Duodenal mucosa (tissue), 2 donors: ENCODE data around the gene METTL9.
"Not testable (repeated sequence)": the region's sequence is repeated elsewhere in the genome, so short reads cannot be mapped to it uniquely, and the experiment has no call there.

ENCODE experiments used
- H3K27ac ChIP-seq: one replicate; pipeline ENCODE4 v1.7.0; 2013; ENCODE audit warnings: low read depth, low read length
- H3K27me3 ChIP-seq, 2 donors: one replicate each; pipeline ENCODE4 v1.7.0; 2013; ENCODE audit warnings: low read length in 2 of 2, control low read depth in 1 of 2; ENCODE audit not compliant: insufficient read depth in 2 of 2, control insufficient read depth in 1 of 2
- H3K36me3 ChIP-seq, 2 donors: one replicate each; pipeline ENCODE4 v1.7.0; 2013; ENCODE audit warnings: low read length in 2 of 2, control low read depth in 1 of 2; ENCODE audit not compliant: insufficient read depth in 2 of 2, control insufficient read depth in 1 of 2
- H3K4me1 ChIP-seq, 2 donors: one replicate each; pipeline ENCODE4 v1.7.0; 2013; ENCODE audit warnings: low read length in 2 of 2, control low read depth in 1 of 2; ENCODE audit not compliant: insufficient read depth in 2 of 2, control insufficient read depth in 1 of 2
- H3K4me3 ChIP-seq, 2 donors: one replicate each; pipeline ENCODE4 v1.7.0; 2013; ENCODE audit warnings: low read length in 2 of 2, low read depth in 1 of 2
- H3K9ac ChIP-seq, 2 donors: one replicate each; pipeline ENCODE4 v1.7.0; 2013; ENCODE audit warnings: low read length in 2 of 2, low read depth in 1 of 2
- H3K9me3 ChIP-seq, 2 donors: one replicate each; pipeline ENCODE4 v1.7.0; 2013; ENCODE audit warnings: low read length in 2 of 2, control low read depth in 1 of 2; ENCODE audit not compliant: control insufficient read depth in 1 of 2

Gene METTL9

GRCh38 chr16:21619765-21620425 lies 20.5 kb downstream of the METTL9 start:
- H3K36me3 ChIP-seq, result peaks cover 2 to 9% of the 10 kb centered on the region in 2 donors
- H3K27ac ChIP-seq, result no peak overlapping the region

GRCh38 chr16:21620592-21620991 lies 21.2 kb downstream of the METTL9 start:
- Histone ChIP-seq H3K9ac (no peak overlapping the region), H3K27ac (no peak overlapping the region), H3K4me3 (no peak overlapping the region), H3K36me3 (peaks cover 7 to 14% of the 10 kb centered on the region in 2 donors), H3K27me3 (no peaks in the 10 kb centered on the region), H3K4me1 (peaks cover 10 to 12% of the 10 kb centered on the region in 2 donors), H3K9me3 (no peaks in the 10 kb centered on the region)

More at GRCh38 chr16:21619765-21620425, 20.5 kb downstream of the METTL9 start:
- H3K9ac ChIP-seq, result no peak overlapping the region
- no peaks in the 10 kb centered on the region for H3K9me3 ChIP-seq
- no peaks in the 10 kb centered on the region for H3K27me3 ChIP-seq
- peaks cover 6 to 8% of the 10 kb centered on the region in 2 donors for H3K4me1 ChIP-seq
- H3K4me3 ChIP-seq, result no peak overlapping the region

- peaks cover 7 to 22% of the 10 kb centered on the region in 2 donors for H3K36me3 ChIP-seq
- no peak overlapping the region for H3K27ac ChIP-seq
- peaks cover 19% of the 10 kb centered on the region in 2 donors for H3K4me1 ChIP-seq
- H3K4me3 ChIP-seq, result no peak overlapping the region
- H3K9me3 ChIP-seq, result no peaks in the 10 kb centered on the region
- H3K27me3 ChIP-seq, result no peaks in the 10 kb centered on the region
- H3K9ac ChIP-seq, result no peak overlapping the region
These were observed 23.2 kb downstream of the METTL9 start for GRCh38 chr16:21622545-21622944.

- peaks cover 16 to 19% of the 10 kb centered on the region in 2 donors for H3K4me1 ChIP-seq
- H3K36me3 ChIP-seq, result peaks cover 11 to 28% of the 10 kb centered on the region in 2 donors
- no peak overlapping the region for H3K4me3 ChIP-seq
- no peaks in the 10 kb centered on the region for H3K27me3 ChIP-seq
- H3K27ac ChIP-seq, result no peak overlapping the region
- H3K9me3 ChIP-seq, result no peaks in the 10 kb centered on the region
- H3K9ac ChIP-seq, result peak overlapping the region in 1 of 2 donors; percentile 1
These were observed 25.6 kb downstream of the METTL9 start for GRCh38 chr16:21625026-21625425.

GRCh38 chr16:21626659-21627277 lies 27.4 kb downstream of the METTL9 start:
- Histone ChIP-seq H3K9ac (no peak overlapping the region), H3K27ac (no peak overlapping the region), H3K27me3 (no peaks in the 10 kb centered on the region), H3K4me3 (no peak overlapping the region), H3K36me3 (peaks cover 11 to 28% of the 10 kb centered on the region in 2 donors), H3K4me1 (peaks cover 14 to 19% of the 10 kb centered on the region in 2 donors), H3K9me3 (no peaks in the 10 kb centered on the region)

- Histone ChIP-seq H3K9me3 (no peaks in the 10 kb centered on the region), H3K36me3 (peaks cover 11 to 28% of the 10 kb centered on the region in 2 donors), H3K27ac (no peak overlapping the region)
These were observed 28.8 kb downstream of the METTL9 start for GRCh38 chr16:21628121-21628726.

GRCh38 chr16:21628772-21629171 lies 29.4 kb downstream of the METTL9 start:
- Histone ChIP-seq H3K4me3 (no peak overlapping the region), H3K9ac (no peak overlapping the region), H3K27ac (no peak overlapping the region), H3K27me3 (no peaks in the 10 kb centered on the region), H3K36me3 (peaks cover 11 to 28% of the 10 kb centered on the region in 2 donors), H3K4me1 (peaks cover 14 to 19% of the 10 kb centered on the region in 2 donors), H3K9me3 (no peaks in the 10 kb centered on the region)

More at GRCh38 chr16:21628121-21628726, 28.8 kb downstream of the METTL9 start:
- no peaks in the 10 kb centered on the region for H3K27me3 ChIP-seq
- H3K9ac ChIP-seq, result no peak overlapping the region
- H3K4me3 ChIP-seq, result no peak overlapping the region
- peaks cover 14 to 19% of the 10 kb centered on the region in 2 donors for H3K4me1 ChIP-seq

- peaks cover 9 to 31% of the 10 kb centered on the region in 2 donors for H3K36me3 ChIP-seq
- peaks cover 11 to 16% of the 10 kb centered on the region in 2 donors for H3K4me1 ChIP-seq
- H3K27me3 ChIP-seq, H3K9ac ChIP-seq, H3K27ac ChIP-seq, H3K9me3 ChIP-seq, H3K4me3 ChIP-seq: not testable (repeated sequence)
These were observed 30.5 kb downstream of the METTL9 start for GRCh38 chr16:21629616-21630539.

GRCh38 chr16:21630866-21631265 lies 31.5 kb downstream of the METTL9 start:
- not testable (repeated sequence) for H3K4me3 ChIP-seq, H3K9me3 ChIP-seq, H3K27ac ChIP-seq, H3K27me3 ChIP-seq, H3K9ac ChIP-seq
- peaks cover 3 to 26% of the 10 kb centered on the region in 2 donors for H3K36me3 ChIP-seq
- peaks cover 9 to 10% of the 10 kb centered on the region in 2 donors for H3K4me1 ChIP-seq
